Activated CD4-positive, alpha-beta T cell treated with anti-CD3 and anti-CD28 coated beads for 4 hours (primary cell): ENCODE results near the gene ZFAND3.

Experiments used
- DNase-seq, 2 donors: peaks; one replicate each; pipeline ENCODE4 v3.0.0-alpha.2; 2020

Gene ZFAND3

GRCh38 chr6:38161331-38161730 lies 341.8 kb downstream of the ZFAND3 start:
- no peak for DNase-seq

- no peak for DNase-seq
Measured at GRCh38 chr6:38161754-38162492, 342.4 kb downstream of the ZFAND3 start.

GRCh38 chr6:38162493-38163185 lies 343.1 kb downstream of the ZFAND3 start:
- no peak for DNase-seq

GRCh38 chr6:38163186-38164130 lies 343.9 kb downstream of the ZFAND3 start:
- no peak for DNase-seq

- DNase-seq: no peak
Measured at GRCh38 chr6:38164131-38164481, 344.6 kb downstream of the ZFAND3 start.

GRCh38 chr6:38164671-38165108 lies 345.2 kb downstream of the ZFAND3 start:
- DNase-seq: no peak

GRCh38 chr6:38166411-38167240 lies 347.1 kb downstream of the ZFAND3 start:
- no peak for DNase-seq

GRCh38 chr6:38167598-38167997 lies 348.1 kb downstream of the ZFAND3 start:
- DNase-seq: no peak

GRCh38 chr6:38168126-38168525 lies 348.6 kb downstream of the ZFAND3 start:
- DNase-seq: no peak

GRCh38 chr6:38168699-38169098 lies 349.2 kb downstream of the ZFAND3 start:
- no peak for DNase-seq

- no peak for DNase-seq
Measured at GRCh38 chr6:38169221-38169976, 349.9 kb downstream of the ZFAND3 start.

- no peak for DNase-seq
Measured at GRCh38 chr6:38169977-38170526, 350.5 kb downstream of the ZFAND3 start.

- no peak for DNase-seq
Measured at GRCh38 chr6:38170666-38171355, 351.3 kb downstream of the ZFAND3 start.

GRCh38 chr6:38171997-38172738 lies 352.6 kb downstream of the ZFAND3 start:
- DNase-seq: no peak

GRCh38 chr6:38172739-38173410 lies 353.3 kb downstream of the ZFAND3 start:
- no peak for DNase-seq

- no peak for DNase-seq
Measured at GRCh38 chr6:38173909-38174308, 354.4 kb downstream of the ZFAND3 start.

GRCh38 chr6:38174315-38174714 lies 354.8 kb downstream of the ZFAND3 start:
- DNase-seq: no peak

GRCh38 chr6:38174806-38175495 lies 355.4 kb downstream of the ZFAND3 start:
- DNase-seq: no peak

- no peak for DNase-seq
Measured at GRCh38 chr6:38175786-38176185, 356.3 kb downstream of the ZFAND3 start.
